SK-N-SH (cell line): ENCODE results near the gene TRAPPC12.

ENCODE experiments used
- ELF1 ChIP-seq: IDR thresholded peaks from 2 replicates; pipeline ENCODE4 v1.4.0; 2012
- EP300 ChIP-seq, 2 experiments: IDR thresholded peaks; 2 replicates each; pipeline versions ENCODE4 v1.4.0 to v1.6.1; 2012; ENCODE audit warnings: borderline replicate concordance in 1 of 2, low read depth in 1 of 2, low read length in 1 of 2
- EZH2phosphoT487 ChIP-seq: fragments of 200-600 bp; sonication (generic); IDR thresholded peaks from 2 replicates; pipeline ENCODE4 v1.6.1; 2017; ENCODE audit warnings: low read depth, mixed run types, mild to moderate bottlenecking, antibody characterized with exemption, moderate library complexity, borderline replicate concordance
- JUND ChIP-seq: IDR thresholded peaks from 2 replicates; pipeline ENCODE4 v1.4.0; 2012
- POLR2AphosphoS5 ChIP-seq: IDR thresholded peaks from 2 replicates; pipeline ENCODE4 v1.6.1; 2012; ENCODE audit warnings: low read depth, low read length
- RFX5 ChIP-seq: IDR thresholded peaks from 2 replicates; pipeline ENCODE4 v1.6.1; 2012; ENCODE audit warnings: mild to moderate bottlenecking, improper control_type of control experiment, low read length
- RXRA ChIP-seq: IDR thresholded peaks from 2 replicates; pipeline ENCODE4 v1.4.0; 2012; ENCODE audit warnings: low read depth, mild to moderate bottlenecking, borderline replicate concordance
- YY1 ChIP-seq: IDR thresholded peaks from 2 replicates; pipeline ENCODE4 v1.4.0; 2012; ENCODE audit warnings: low read depth, mild to moderate bottlenecking
- TF ChIP-seq, protein P1 (sequence below): IDR thresholded peaks from 2 replicates; pipeline ENCODE4 v1.6.1; 2012; ENCODE audit warnings: mild to moderate bottlenecking, low read depth, low read length, moderate library complexity
- TF ChIP-seq, protein P2 (sequence below): fragments of 200-600 bp; sonication (generic); IDR thresholded peaks from 2 replicates; pipeline ENCODE4 v1.6.1; 2017; ENCODE audit warnings: antibody characterized with exemption, mild to moderate bottlenecking, moderate library complexity
- TF ChIP-seq, protein P3 (sequence below): IDR thresholded peaks from 2 replicates; pipeline ENCODE4 v1.4.0; 2012; ENCODE audit warnings: low read depth, borderline replicate concordance

DNA sequence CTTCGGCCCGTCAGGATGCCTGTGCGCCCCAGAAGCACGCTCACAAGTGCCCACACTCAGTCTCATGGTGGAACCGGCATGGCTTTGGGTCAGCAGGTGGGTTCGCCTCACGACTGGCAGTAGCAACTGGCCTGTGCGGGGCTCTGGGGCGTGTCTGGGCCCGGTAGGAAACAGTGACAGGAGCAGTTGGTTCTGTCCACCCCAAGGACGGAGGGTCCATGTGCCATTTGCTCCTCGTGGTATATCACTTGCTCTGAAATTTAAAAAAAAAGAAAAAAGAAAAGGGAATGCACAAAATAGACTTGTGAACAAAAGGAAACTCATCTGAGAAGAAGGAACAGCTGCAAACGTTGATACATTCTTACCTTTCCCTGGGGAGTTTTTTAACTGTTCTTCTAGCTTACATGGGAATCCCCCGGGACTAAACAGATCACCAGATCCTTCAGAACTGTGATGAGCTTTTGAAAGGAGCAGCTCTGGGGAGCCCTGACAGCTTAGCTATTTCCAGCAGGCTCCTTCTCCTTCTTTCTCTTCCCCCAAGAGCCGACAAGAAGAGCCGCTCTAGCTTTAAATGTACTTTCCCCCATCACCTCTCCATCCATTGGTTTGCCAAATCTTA, 42.8 kb downstream of the TRAPPC12 start:
- TF ChIP-seq EZH2phosphoT487 (no peak), YY1 (no peak), POLR2AphosphoS5 (no peak), RXRA (no peak), EP300 (IDR thresholded peaks at IDR 0.05; ENCODE audit: borderline replicate concordance in 1 of 2, low read depth in 1 of 2, low read length in 1 of 2) (no peak), ELF1 (no peak), JUND (no peak), RFX5 (no peak)
- TF ChIP-seq, protein P1, sequence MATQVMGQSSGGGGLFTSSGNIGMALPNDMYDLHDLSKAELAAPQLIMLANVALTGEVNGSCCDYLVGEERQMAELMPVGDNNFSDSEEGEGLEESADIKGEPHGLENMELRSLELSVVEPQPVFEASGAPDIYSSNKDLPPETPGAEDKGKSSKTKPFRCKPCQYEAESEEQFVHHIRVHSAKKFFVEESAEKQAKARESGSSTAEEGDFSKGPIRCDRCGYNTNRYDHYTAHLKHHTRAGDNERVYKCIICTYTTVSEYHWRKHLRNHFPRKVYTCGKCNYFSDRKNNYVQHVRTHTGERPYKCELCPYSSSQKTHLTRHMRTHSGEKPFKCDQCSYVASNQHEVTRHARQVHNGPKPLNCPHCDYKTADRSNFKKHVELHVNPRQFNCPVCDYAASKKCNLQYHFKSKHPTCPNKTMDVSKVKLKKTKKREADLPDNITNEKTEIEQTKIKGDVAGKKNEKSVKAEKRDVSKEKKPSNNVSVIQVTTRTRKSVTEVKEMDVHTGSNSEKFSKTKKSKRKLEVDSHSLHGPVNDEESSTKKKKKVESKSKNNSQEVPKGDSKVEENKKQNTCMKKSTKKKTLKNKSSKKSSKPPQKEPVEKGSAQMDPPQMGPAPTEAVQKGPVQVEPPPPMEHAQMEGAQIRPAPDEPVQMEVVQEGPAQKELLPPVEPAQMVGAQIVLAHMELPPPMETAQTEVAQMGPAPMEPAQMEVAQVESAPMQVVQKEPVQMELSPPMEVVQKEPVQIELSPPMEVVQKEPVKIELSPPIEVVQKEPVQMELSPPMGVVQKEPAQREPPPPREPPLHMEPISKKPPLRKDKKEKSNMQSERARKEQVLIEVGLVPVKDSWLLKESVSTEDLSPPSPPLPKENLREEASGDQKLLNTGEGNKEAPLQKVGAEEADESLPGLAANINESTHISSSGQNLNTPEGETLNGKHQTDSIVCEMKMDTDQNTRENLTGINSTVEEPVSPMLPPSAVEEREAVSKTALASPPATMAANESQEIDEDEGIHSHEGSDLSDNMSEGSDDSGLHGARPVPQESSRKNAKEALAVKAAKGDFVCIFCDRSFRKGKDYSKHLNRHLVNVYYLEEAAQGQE, result no peak
- TF ChIP-seq, protein P2, sequence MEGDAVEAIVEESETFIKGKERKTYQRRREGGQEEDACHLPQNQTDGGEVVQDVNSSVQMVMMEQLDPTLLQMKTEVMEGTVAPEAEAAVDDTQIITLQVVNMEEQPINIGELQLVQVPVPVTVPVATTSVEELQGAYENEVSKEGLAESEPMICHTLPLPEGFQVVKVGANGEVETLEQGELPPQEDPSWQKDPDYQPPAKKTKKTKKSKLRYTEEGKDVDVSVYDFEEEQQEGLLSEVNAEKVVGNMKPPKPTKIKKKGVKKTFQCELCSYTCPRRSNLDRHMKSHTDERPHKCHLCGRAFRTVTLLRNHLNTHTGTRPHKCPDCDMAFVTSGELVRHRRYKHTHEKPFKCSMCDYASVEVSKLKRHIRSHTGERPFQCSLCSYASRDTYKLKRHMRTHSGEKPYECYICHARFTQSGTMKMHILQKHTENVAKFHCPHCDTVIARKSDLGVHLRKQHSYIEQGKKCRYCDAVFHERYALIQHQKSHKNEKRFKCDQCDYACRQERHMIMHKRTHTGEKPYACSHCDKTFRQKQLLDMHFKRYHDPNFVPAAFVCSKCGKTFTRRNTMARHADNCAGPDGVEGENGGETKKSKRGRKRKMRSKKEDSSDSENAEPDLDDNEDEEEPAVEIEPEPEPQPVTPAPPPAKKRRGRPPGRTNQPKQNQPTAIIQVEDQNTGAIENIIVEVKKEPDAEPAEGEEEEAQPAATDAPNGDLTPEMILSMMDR, result no peak
- TF ChIP-seq, protein P3, sequence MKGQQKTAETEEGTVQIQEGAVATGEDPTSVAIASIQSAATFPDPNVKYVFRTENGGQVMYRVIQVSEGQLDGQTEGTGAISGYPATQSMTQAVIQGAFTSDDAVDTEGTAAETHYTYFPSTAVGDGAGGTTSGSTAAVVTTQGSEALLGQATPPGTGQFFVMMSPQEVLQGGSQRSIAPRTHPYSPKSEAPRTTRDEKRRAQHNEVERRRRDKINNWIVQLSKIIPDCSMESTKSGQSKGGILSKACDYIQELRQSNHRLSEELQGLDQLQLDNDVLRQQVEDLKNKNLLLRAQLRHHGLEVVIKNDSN, result no peak
